ENCODE results near the gene SMAD3. TPM values are rescaled to one million over a fixed set of nuclear protein-coding genes. Genes with fewer than 3 reads are reported as not detected.
A peak's percentile ranks its signal among the peaks of the same experiment; 100 is the strongest.

Gene SMAD3
- total and polyA plus RNA-seq, 2 of the 8 experiments (the other 6 are each of a cell fraction or from before 2014, with no cell fraction given): 10.1 to 12.4 TPM

DNA sequence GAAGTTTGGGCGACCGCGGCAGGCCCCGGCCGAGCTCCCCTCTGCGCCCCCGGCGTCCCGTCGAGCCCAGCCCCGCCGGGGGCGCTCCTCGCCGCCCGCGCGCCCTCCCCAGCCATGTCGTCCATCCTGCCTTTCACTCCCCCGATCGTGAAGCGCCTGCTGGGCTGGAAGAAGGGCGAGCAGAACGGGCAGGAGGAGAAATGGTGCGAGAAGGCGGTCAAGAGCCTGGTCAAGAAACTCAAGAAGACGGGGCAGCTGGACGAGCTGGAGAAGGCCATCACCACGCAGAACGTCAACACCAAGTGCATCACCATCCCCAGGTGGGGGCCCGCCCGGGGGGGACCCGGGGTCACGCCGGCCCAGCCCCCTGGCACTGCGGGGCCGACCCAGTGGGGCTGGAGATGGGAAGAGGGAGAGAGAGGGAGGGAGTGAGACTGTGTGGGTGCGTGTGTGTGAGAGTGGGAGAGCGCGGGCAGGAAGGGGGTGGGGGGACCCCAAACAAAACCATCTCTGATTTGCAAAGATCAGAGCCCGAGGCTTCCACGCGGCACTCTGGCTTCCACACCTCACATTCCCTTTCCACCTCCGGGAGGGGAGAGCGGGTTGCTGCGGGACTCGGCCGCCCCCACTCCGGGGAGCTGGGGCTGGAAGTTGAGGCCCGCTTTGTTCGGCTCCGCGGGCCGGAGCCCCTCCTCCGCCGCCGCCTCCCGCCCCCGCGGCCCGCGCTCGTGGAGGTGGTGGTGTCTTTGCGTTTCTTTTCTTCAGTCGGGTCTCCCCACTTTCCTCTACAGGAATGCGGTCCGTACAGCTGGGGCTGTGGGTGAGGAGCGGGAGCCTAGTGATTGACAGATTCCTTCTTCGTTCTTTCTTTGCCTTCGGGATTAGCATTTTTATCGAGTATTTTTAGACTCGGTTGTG lies 898 bp downstream of the SMAD3 start (continued):
- TF ChIP-seq KDM4A (IDR thresholded peaks at IDR 0.05; ENCODE audit: low read depth, low read length, severe bottlenecking) (peak; percentile 50), TEAD4 (IDR thresholded peaks at IDR 0.05; ENCODE audit: low read depth, low read length) (peak; percentile 59; the same call in 1 of the 2 replicates), RBBP5 (IDR thresholded peaks at IDR 0.05; ENCODE audit: borderline replicate concordance, low read depth, low read length) (0 out of 2 replicates have a peak, but pooled peaks have one; percentile 1), KDM5A (IDR thresholded peaks at IDR 0.05; ENCODE audit: low read length) (no peak), BACH1 (IDR thresholded peaks at IDR 0.05; ENCODE audit: low read length) (0 out of 2 replicates have a peak, but pooled peaks have one; percentile 20)

Measured in H1 (cell line).